Activated naive CD4-positive, alpha-beta T cell treated with anti-CD3 and anti-CD28 coated beads for 36 hours (primary cell): Measurements from ENCODE around the gene TMED7. TPM values are rescaled to one million over a fixed set of nuclear protein-coding genes. Genes with fewer than 3 reads are reported as not detected.
"Not testable (repeated sequence)": the region's sequence is repeated elsewhere in the genome, so short reads cannot be mapped to it uniquely, and the experiment has no call there.

Experiments used
- CTCF ChIA-PET: fragments of 350-600 bp; sonication (Branson Sonifier 250); formaldehyde crosslinking; loops from one replicate; lab custom pipeline; 2021; ENCODE audit warnings: antibody characterized with exemption; lab: Charles Lee
- DNase-seq: peaks from one replicate; pipeline ENCODE4 v3.0.0-alpha.2; 2020
- H3K27ac Mint-ChIP-seq: one replicate; pipeline ENCODE4 v1.8.0; 2021; ENCODE audit warnings: mild to moderate bottlenecking, mixed read lengths
- H3K27me3 Mint-ChIP-seq: one replicate; pipeline ENCODE4 v1.8.0; 2021; ENCODE audit warnings: low read depth, mixed read lengths
- H3K36me3 Mint-ChIP-seq: one replicate; pipeline ENCODE4 v1.8.0; 2021; ENCODE audit warnings: low read depth, mixed read lengths
- H3K4me1 Mint-ChIP-seq: one replicate; pipeline ENCODE4 v1.8.0; 2021; ENCODE audit warnings: low read depth, mixed read lengths
- H3K4me3 Mint-ChIP-seq: one replicate; pipeline ENCODE4 v1.8.0; 2021; ENCODE audit warnings: mild to moderate bottlenecking, moderate library complexity, mixed read lengths
- H3K9me3 Mint-ChIP-seq: one replicate; pipeline ENCODE4 v1.8.0; 2021; ENCODE audit warnings: mixed read lengths
- intact Hi-C: fragments of 100-400 bp; cut with micrococcal nuclease; formaldehyde crosslinking; loops from one replicate; pipeline ENCODE4 v1.15.1; 2023
- total RNA-seq, 2 experiments: library from RNA; stranded (reverse); gene quantifications; one replicate each; pipeline ENCODE4 v1.2.3, GENCODE V29; 2021

Gene TMED7
- total RNA-seq, 2 experiments from 2014 or later, result 34.6 to 35.4 TPM

- Mint-ChIP-seq H3K9me3 (no peaks in the 10 kb centered on the region), H3K27me3 (peaks cover 28% of the 10 kb centered on the region), H3K4me3 (no peak overlapping the region), H3K27ac (no peak overlapping the region), H3K36me3 (no peaks in the 10 kb centered on the region), H3K4me1 (no peaks in the 10 kb centered on the region)
- CTCF ChIA-PET, result interaction anchor here (1.0 kb wide), 1 partner anchor 14 kb away, joined by 4 read pairs; no protein-coding TSS in a partner anchor
- intact Hi-C loops, result no loop called here
- DNase-seq, result no peak
Measured at GRCh38 chr5:115648056-115648455, 22.2 kb upstream of the TMED7 start.

GRCh38 chr5:115645386-115645785 is 19.6 kb upstream of the TMED7 start:
- CTCF ChIA-PET, result interaction anchor here (0.6 kb wide), 1 partner anchor 9 kb away, joined by 3 read pairs; no protein-coding TSS in a partner anchor
- H3K36me3 Mint-ChIP-seq, intact Hi-C loops, H3K27ac Mint-ChIP-seq, H3K9me3 Mint-ChIP-seq, H3K4me1 Mint-ChIP-seq, DNase-seq, H3K4me3 Mint-ChIP-seq: not testable (repeated sequence)
- peaks cover 33% of the 10 kb centered on the region for H3K27me3 Mint-ChIP-seq

- DNase-seq, result no peak
- intact Hi-C loops, result no loop called here
- no peaks in the 10 kb centered on the region for H3K36me3 Mint-ChIP-seq
- no peak overlapping the region for H3K4me3 Mint-ChIP-seq
- H3K27ac Mint-ChIP-seq, result no peak overlapping the region
- CTCF ChIA-PET, result no interaction called here
- H3K4me1 Mint-ChIP-seq, result peaks cover 3% of the 10 kb centered on the region
- peaks cover 44% of the 10 kb centered on the region for H3K27me3 Mint-ChIP-seq
- no peaks in the 10 kb centered on the region for H3K9me3 Mint-ChIP-seq
Measured at GRCh38 chr5:115644046-115644445, 18.2 kb upstream of the TMED7 start.

- Mint-ChIP-seq H3K4me1 (peaks cover 20% of the 10 kb centered on the region), H3K9me3 (no peaks in the 10 kb centered on the region), H3K4me3 (no peak overlapping the region), H3K27me3 (peaks cover 39% of the 10 kb centered on the region), H3K27ac (no peak overlapping the region), H3K36me3 (no peaks in the 10 kb centered on the region)
- no peak for DNase-seq
- intact Hi-C loops, result no loop called here
- CTCF ChIA-PET, result no interaction called here
Measured at GRCh38 chr5:115641948-115642347, 16.1 kb upstream of the TMED7 start.

GRCh38 chr5:115640274-115640673 is 14.4 kb upstream of the TMED7 start:
- no peak for DNase-seq
- Mint-ChIP-seq H3K9me3 (no peaks in the 10 kb centered on the region), H3K27ac (no peak overlapping the region), H3K36me3 (no peaks in the 10 kb centered on the region), H3K27me3 (peaks cover 41% of the 10 kb centered on the region), H3K4me1 (peaks cover 31% of the 10 kb centered on the region), H3K4me3 (no peak overlapping the region)
- intact Hi-C loops, result no loop called here
- CTCF ChIA-PET, result no interaction called here

- H3K9me3 Mint-ChIP-seq, result no peaks in the 10 kb centered on the region
- H3K36me3 Mint-ChIP-seq, result no peaks in the 10 kb centered on the region
- CTCF ChIA-PET, result no interaction called here
- H3K27me3 Mint-ChIP-seq, result peaks cover 32% of the 10 kb centered on the region
- no peak for DNase-seq
- peaks cover 35% of the 10 kb centered on the region for H3K4me1 Mint-ChIP-seq
- no peak overlapping the region for H3K27ac Mint-ChIP-seq
- intact Hi-C loops, result no loop called here
- no peak overlapping the region for H3K4me3 Mint-ChIP-seq
Measured at GRCh38 chr5:115639377-115639776, 13.5 kb upstream of the TMED7 start.

- no peak for DNase-seq
- Mint-ChIP-seq H3K9me3 (no peaks in the 10 kb centered on the region), H3K36me3 (no peaks in the 10 kb centered on the region), H3K27me3 (peaks cover 24% of the 10 kb centered on the region), H3K4me3 (no peak overlapping the region), H3K27ac (no peak overlapping the region), H3K4me1 (peaks cover 38% of the 10 kb centered on the region)
- CTCF ChIA-PET, result interaction anchor here (0.6 to 1.2 kb wide), 5 partner anchors 13 to 399 kb away, joined by 3 to 5 read pairs (median 4); no protein-coding TSS in a partner anchor
- intact Hi-C loops, result no loop called here
Measured at GRCh38 chr5:115637507-115637906, 11.7 kb upstream of the TMED7 start.

GRCh38 chr5:115636008-115636407 is 10.2 kb upstream of the TMED7 start:
- H3K9me3 Mint-ChIP-seq, result no peaks in the 10 kb centered on the region
- H3K27me3 Mint-ChIP-seq, result peaks cover 22% of the 10 kb centered on the region
- no peak overlapping the region for H3K27ac Mint-ChIP-seq
- H3K4me1 Mint-ChIP-seq, result peaks cover 38% of the 10 kb centered on the region
- CTCF ChIA-PET, result interaction anchor here (0.7 to 2.5 kb wide), 10 partner anchors 10 to 433 kb away, joined by 3 to 26 read pairs (median 4); partner anchors contain the start of genes AP3S1 and ATG12
- H3K36me3 Mint-ChIP-seq, result no peaks in the 10 kb centered on the region
- no peak for DNase-seq
- intact Hi-C loops, result no loop called here
- H3K4me3 Mint-ChIP-seq, result no peak overlapping the region

GRCh38 chr5:115634343-115635132 is 8.7 kb upstream of the TMED7 start:
- peak; percentile 94 for DNase-seq
- Mint-ChIP-seq H3K4me3 (no peak overlapping the region), H3K36me3 (no peaks in the 10 kb centered on the region), H3K27me3 (peaks cover 12% of the 10 kb centered on the region), H3K27ac (no peak overlapping the region), H3K9me3 (no peaks in the 10 kb centered on the region), H3K4me1 (peaks cover 38% of the 10 kb centered on the region)
- CTCF ChIA-PET, result interaction anchor here (0.6 to 2.5 kb wide), 17 partner anchors 9 to 447 kb away, joined by 3 to 26 read pairs (median 4); partner anchors contain the start of genes AP3S1 and ATG12
- intact Hi-C loops, result loop anchor here (1.0 kb wide), 4 partner anchors 136 to 434 kb away; no protein-coding TSS in a partner anchor

GRCh38 chr5:115629903-115630302 is 4.1 kb upstream of the TMED7 start:
- H3K9me3 Mint-ChIP-seq, result no peaks in the 10 kb centered on the region
- CTCF ChIA-PET, result interaction anchor here (0.6 to 1.3 kb wide), 2 partner anchors 210 to 466 kb away, joined by 5 read pairs; no protein-coding TSS in a partner anchor
- no peak overlapping the region for H3K27ac Mint-ChIP-seq
- no peaks in the 10 kb centered on the region for H3K36me3 Mint-ChIP-seq
- H3K4me1 Mint-ChIP-seq, result peaks cover 10% of the 10 kb centered on the region
- H3K4me3 Mint-ChIP-seq, result no peak overlapping the region
- no peaks in the 10 kb centered on the region for H3K27me3 Mint-ChIP-seq
- no peak for DNase-seq
- intact Hi-C loops, result loop anchor here (5.0 kb wide), 1 partner anchor 332 kb away; the partner anchor contains the start of gene LVRN

GRCh38 chr5:115627295-115627865 is 1.5 kb upstream of the TMED7 start:
- intact Hi-C loops, result loop anchor here (5.0 kb wide), 1 partner anchor 335 kb away; the partner anchor contains the start of gene LVRN
- DNase-seq, result no peak
- Mint-ChIP-seq H3K4me3 (no peak overlapping the region), H3K4me1 (peaks cover 12% of the 10 kb centered on the region), H3K9me3 (no peaks in the 10 kb centered on the region), H3K27me3 (no peaks in the 10 kb centered on the region), H3K27ac (no peak overlapping the region), H3K36me3 (no peaks in the 10 kb centered on the region)
- CTCF ChIA-PET, result no interaction called here

GRCh38 chr5:115626445-115626823 is 598 bp upstream of the TMED7 start:
- H3K4me1 Mint-ChIP-seq, result peaks cover 19% of the 10 kb centered on the region
- H3K27ac Mint-ChIP-seq, result peak overlapping the region; percentile 89
- CTCF ChIA-PET, result no interaction called here
- H3K27me3 Mint-ChIP-seq, result no peaks in the 10 kb centered on the region
- DNase-seq, result no peak
- no peaks in the 10 kb centered on the region for H3K9me3 Mint-ChIP-seq
- intact Hi-C loops, result loop anchor here (1.0 to 5.0 kb wide), 7 partner anchors 25 to 459 kb away; partner anchors contain the start of genes AP3S1, ATG12, CCDC112 and COMMD10
- no peaks in the 10 kb centered on the region for H3K36me3 Mint-ChIP-seq
- no peak overlapping the region for H3K4me3 Mint-ChIP-seq
